HL-60 (cell line): ENCODE results near the gene LTBR.
A peak's percentile ranks its signal among the peaks of the same experiment; 100 is the strongest.

Experiments used
- DNase-seq, 2 experiments: peaks; one replicate each; pipeline ENCODE4 v3.0.0-alpha.2; 2010 to 2020; ENCODE audit warnings: low read depth in 1 of 2, low spot score in 1 of 2
- H3K27ac ChIP-seq: fragments of 250-450 bp; sonication (Bioruptor Pico); replicated peaks from 2 replicates; pipeline ENCODE4 v1.5.1; 2020; ENCODE audit warnings: mild to moderate bottlenecking, moderate library complexity
- H3K27me3 ChIP-seq: fragments of 250-450 bp; sonication (Bioruptor Pico); 2 replicates; pipeline ENCODE4 v1.5.1; 2021; ENCODE audit warnings: mild to moderate bottlenecking, moderate library complexity; ENCODE audit not compliant: insufficient read depth, poor library complexity, severe bottlenecking
- H3K4me3 ChIP-seq: replicated peaks from 2 replicates; pipeline ENCODE4 v1.5.1; 2011; ENCODE audit warnings: mild to moderate bottlenecking, control low read depth, low read length; ENCODE audit not compliant: insufficient read depth
- CTCF ChIP-seq: IDR thresholded peaks from one replicate; pipeline ENCODE4 v1.5.1; 2011; ENCODE audit warnings: low read length, control low read depth, inconsistent platforms; ENCODE audit not compliant: insufficient read depth
- GABPA ChIP-seq: IDR thresholded peaks from 2 replicates; pipeline ENCODE4 v1.6.1; 2012; ENCODE audit warnings: low read depth
- POLR2AphosphoS5 ChIP-seq: IDR thresholded peaks from 2 replicates; pipeline ENCODE4 v1.6.1; 2012; ENCODE audit warnings: low read depth
- REST ChIP-seq: IDR thresholded peaks from 2 replicates; pipeline ENCODE4 v1.6.1; 2012; ENCODE audit warnings: low read depth; ENCODE audit not compliant: insufficient replicate concordance
- SPI1 ChIP-seq: IDR thresholded peaks from 2 replicates; pipeline ENCODE4 v1.6.1; 2012; ENCODE audit warnings: low read depth, mild to moderate bottlenecking, borderline replicate concordance

Gene LTBR

GRCh38 chr12:6363330-6364043 lies 20.5 kb upstream of the LTBR start:
- Histone ChIP-seq H3K4me3 (peak overlapping the region; percentile 59), H3K27me3 (no peaks in the 10 kb centered on the region), H3K27ac (peak overlapping the region; percentile 70)
- DNase-seq: peak in 1 of 2 experiments; percentile 48
- no peak for TF ChIP-seq CTCF
- no peak for TF ChIP-seq GABPA
- no peak for TF ChIP-seq SPI1
- no peak for TF ChIP-seq REST
- no peak for TF ChIP-seq POLR2AphosphoS5

- no peak for TF ChIP-seq GABPA
- TF ChIP-seq CTCF: no peak
- no peak for TF ChIP-seq POLR2AphosphoS5
- TF ChIP-seq REST: no peak
- TF ChIP-seq SPI1: no peak
- no peaks in the 10 kb centered on the region for H3K27me3 ChIP-seq
- DNase-seq: no peak
These were observed 20.0 kb upstream of the LTBR start for GRCh38 chr12:6364044-6364374.

GRCh38 chr12:6367065-6367968 lies 16.6 kb upstream of the LTBR start:
- no peaks in the 10 kb centered on the region for H3K27me3 ChIP-seq
- peak; percentile 71 to 84 for DNase-seq
- H3K4me3 ChIP-seq: no peak overlapping the region
- peak; percentile 96 for TF ChIP-seq SPI1
- TF ChIP-seq REST: no peak
- no peak for TF ChIP-seq GABPA
- peak; percentile 46 for TF ChIP-seq CTCF
- no peak for TF ChIP-seq POLR2AphosphoS5
- H3K27ac ChIP-seq: peak overlapping the region; percentile 73

More at GRCh38 chr12:6364044-6364374, 20.0 kb upstream of the LTBR start:
- Histone ChIP-seq H3K4me3 (peak overlapping the region; percentile 59), H3K27ac (peak overlapping the region; percentile 70)
